Neutrophil (primary cell): ENCODE data around the gene CNTNAP2.

Experiments used
- H3K27ac ChIP-seq: fragments of 200-600 bp; sonication (generic); 2 replicates; pipeline ENCODE4 v1.5.1; 2016; ENCODE audit warnings: mild to moderate bottlenecking, moderate library complexity
- H3K27me3 ChIP-seq: fragments of 200-600 bp; sonication (generic); 2 replicates; pipeline ENCODE4 v1.6.0; 2016; ENCODE audit warnings: mild to moderate bottlenecking
- H3K36me3 ChIP-seq: fragments of 200-600 bp; sonication (generic); 2 replicates; pipeline ENCODE4 v1.5.1; 2017
- H3K4me1 ChIP-seq, 2 experiments: fragments of 200-600 bp in 1 of 2; sonication (generic) in 1 of 2; 1 replicate in 1 of 2; 2 replicates in 1 of 2; pipeline versions ENCODE4 v1.5.1 to v1.6.1; 2013 to 2016; ENCODE audit warnings: low read depth in 1 of 2, low read length in 1 of 2, mild to moderate bottlenecking in 1 of 2, moderate library complexity in 1 of 2; ENCODE audit not compliant: control insufficient read depth in 1 of 2, insufficient read depth in 1 of 2
- H3K4me3 ChIP-seq, 2 experiments: fragments of 200-600 bp in 1 of 2; sonication (generic) in 1 of 2; 1 replicate in 1 of 2; 2 replicates in 1 of 2; pipeline ENCODE4 v1.5.1; 2013 to 2016; ENCODE audit warnings: low read depth in 1 of 2, low read length in 1 of 2, mild to moderate bottlenecking in 1 of 2, moderate library complexity in 1 of 2
- H3K9me3 ChIP-seq: fragments of 200-600 bp; sonication (generic); 2 replicates; pipeline ENCODE4 v1.5.1; 2016
- CTCF ChIP-seq: fragments of 200-600 bp; sonication (generic); IDR thresholded peaks from 2 replicates; pipeline ENCODE4 v1.5.1; 2016; ENCODE audit warnings: antibody characterized with exemption

The CNTNAP2 gene

GRCh38 chr7:146345251-146345650, 228.7 kb downstream of the CNTNAP2 start:
- H3K27me3 ChIP-seq: no peaks in the 10 kb centered on the region

GRCh38 chr7:146346096-146346495, 229.5 kb downstream of the CNTNAP2 start:
- TF ChIP-seq CTCF: no peak
- Histone ChIP-seq H3K4me3 (no peak overlapping the region), H3K27me3 (no peaks in the 10 kb centered on the region), H3K9me3 (no peaks in the 10 kb centered on the region), H3K27ac (no peak overlapping the region), H3K4me1 (no peaks in the 10 kb centered on the region), H3K36me3 (no peaks in the 10 kb centered on the region)

More at GRCh38 chr7:146345251-146345650, 228.7 kb downstream of the CNTNAP2 start:
- H3K36me3 ChIP-seq: no peaks in the 10 kb centered on the region
- no peak overlapping the region for H3K27ac ChIP-seq
- TF ChIP-seq CTCF: no peak
- H3K9me3 ChIP-seq: no peaks in the 10 kb centered on the region
- no peak overlapping the region for H3K4me3 ChIP-seq
- H3K4me1 ChIP-seq: no peaks in the 10 kb centered on the region

DNA sequence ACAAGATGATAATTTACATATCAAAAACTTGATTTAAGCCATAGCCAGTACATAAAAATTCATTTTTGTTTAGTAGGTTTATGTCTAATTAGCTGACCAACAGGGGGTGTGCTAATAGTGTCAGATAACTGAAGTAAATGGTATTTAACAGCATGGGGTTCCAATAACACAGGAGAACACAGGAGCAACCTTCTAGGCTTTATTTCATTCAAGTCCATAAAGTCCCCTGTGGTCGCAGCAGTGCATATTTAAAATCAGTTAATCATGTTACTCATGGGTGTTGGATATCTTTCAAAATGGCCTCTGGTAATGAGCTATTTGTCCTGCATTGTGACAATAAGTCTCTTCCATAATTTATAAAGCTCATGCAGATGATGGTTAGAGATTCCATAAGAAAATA, 238.6 kb downstream of the CNTNAP2 start:
- H3K4me1 ChIP-seq: no peaks in the 10 kb centered on the region
- H3K9me3 ChIP-seq: no peaks in the 10 kb centered on the region
- TF ChIP-seq CTCF: no peak
- H3K27me3 ChIP-seq: no peaks in the 10 kb centered on the region
- no peak overlapping the region for H3K4me3 ChIP-seq
- H3K36me3 ChIP-seq: no peaks in the 10 kb centered on the region
- H3K27ac ChIP-seq: no peak overlapping the region

- Histone ChIP-seq H3K27me3 (no peaks in the 10 kb centered on the region), H3K4me1 (no peaks in the 10 kb centered on the region), H3K27ac (no peak overlapping the region), H3K4me3 (no peak overlapping the region), H3K36me3 (no peaks in the 10 kb centered on the region), H3K9me3 (no peaks in the 10 kb centered on the region)
- TF ChIP-seq CTCF: no peak
Observed at GRCh38 chr7:146359176-146359575, 242.6 kb downstream of the CNTNAP2 start.

DNA sequence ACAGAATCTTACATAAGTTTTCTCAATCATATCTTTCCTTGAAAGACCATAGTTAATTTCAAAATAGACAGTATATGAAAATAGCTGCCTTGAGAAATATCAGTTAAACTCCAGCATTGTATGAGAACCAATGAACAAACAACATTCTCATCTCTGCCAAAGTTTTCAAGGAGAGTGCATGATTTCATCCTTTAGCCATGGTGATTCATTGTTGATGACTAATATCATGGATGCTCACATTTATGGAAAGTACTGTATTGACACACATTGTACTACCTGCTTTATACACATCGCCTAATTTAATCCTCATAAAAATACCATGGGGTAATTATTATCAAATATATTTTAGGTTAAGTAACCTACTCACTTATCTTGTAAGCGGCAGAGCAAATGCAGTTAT, 250.3 kb downstream of the CNTNAP2 start:
- Histone ChIP-seq H3K36me3 (no peaks in the 10 kb centered on the region), H3K4me1 (no peaks in the 10 kb centered on the region), H3K27me3 (no peaks in the 10 kb centered on the region), H3K27ac (no peak overlapping the region), H3K4me3 (no peak overlapping the region), H3K9me3 (no peaks in the 10 kb centered on the region)
- no peak for TF ChIP-seq CTCF

GRCh38 chr7:146370171-146370570, 253.6 kb downstream of the CNTNAP2 start:
- Histone ChIP-seq H3K9me3 (no peaks in the 10 kb centered on the region), H3K27ac (no peak overlapping the region), H3K36me3 (no peaks in the 10 kb centered on the region), H3K27me3 (no peaks in the 10 kb centered on the region), H3K4me3 (no peak overlapping the region), H3K4me1 (no peaks in the 10 kb centered on the region)
- TF ChIP-seq CTCF: no peak
